Smooth muscle cell (in vitro differentiated cells): ENCODE measurements around the gene RUNX1. TPM values are rescaled to one million over a fixed set of nuclear protein-coding genes. Genes with fewer than 3 reads are reported as not detected.

Experiments
- DNase-seq: peaks from one replicate; lab custom pipeline; 2025; ENCODE audit not compliant: unreplicated experiment; lab: John Stamatoyannopoulos, UW
- H2AFZ ChIP-seq: fragments of 200-600 bp; sonication (generic); 2 replicates; pipeline ENCODE4 v1.6.0; 2016; ENCODE audit warnings: antibody characterized with exemption, low read depth, mild to moderate bottlenecking
- H3F3A ChIP-seq: fragments of 200-600 bp; sonication (generic); 2 replicates; pipeline ENCODE4 v1.6.0; 2017; ENCODE audit warnings: antibody characterized with exemption, low read depth
- H3K27ac ChIP-seq: fragments of 200-600 bp; sonication (generic); 2 replicates; pipeline ENCODE4 v1.5.1; 2016; ENCODE audit warnings: low read depth, mild to moderate bottlenecking
- H3K27me3 ChIP-seq: fragments of 200-600 bp; sonication (generic); 2 replicates; pipeline ENCODE4 v1.6.1; 2016; ENCODE audit warnings: low read depth, mild to moderate bottlenecking
- H3K36me3 ChIP-seq: fragments of 200-600 bp; sonication (generic); 2 replicates; pipeline ENCODE4 v1.5.1; 2016; ENCODE audit warnings: low read depth
- H3K4me1 ChIP-seq: fragments of 200-600 bp; sonication (generic); 2 replicates; pipeline ENCODE4 v1.5.1; 2016; ENCODE audit warnings: low read depth
- H3K4me2 ChIP-seq: fragments of 200-600 bp; sonication (generic); 2 replicates; pipeline ENCODE4 v1.6.0; 2016; ENCODE audit warnings: mild to moderate bottlenecking
- H3K4me3 ChIP-seq: fragments of 200-600 bp; sonication (generic); 2 replicates; pipeline ENCODE4 v1.5.1; 2016; ENCODE audit warnings: mild to moderate bottlenecking
- H3K79me2 ChIP-seq: fragments of 200-600 bp; sonication (generic); 2 replicates; pipeline ENCODE4 v1.6.0; 2016; ENCODE audit warnings: low read depth, mild to moderate bottlenecking
- H3K9ac ChIP-seq: fragments of 200-600 bp; sonication (generic); 2 replicates; pipeline ENCODE4 v1.6.0; 2016; ENCODE audit warnings: low read depth
- H3K9me3 ChIP-seq: fragments of 200-600 bp; sonication (generic); replicated peaks from 2 replicates; pipeline ENCODE4 v1.5.1; 2016; ENCODE audit warnings: low read depth
- H4K20me1 ChIP-seq: fragments of 200-600 bp; sonication (generic); 2 replicates; pipeline ENCODE4 v1.6.0; 2016; ENCODE audit warnings: low read depth
- WGBS: methylation state at CpG from one replicate; pipeline ENCODE4 v1.1.7; 2016; ENCODE audit warnings: low lambda C conversion rate; 5-methylcytosine and 5-hydroxymethylcytosine counted together
- polyA plus RNA-seq: library from polyadenylated mRNA; unstranded; fragments of >200 nt; fragmentation: Nextera tagmentation; extraction: Ambion mirVana; gene quantifications from 2 replicates; pipeline ENCODE4 v1.2.1, GENCODE V29; 2016
- total RNA-seq: library from RNA; depleted of rRNA; stranded (reverse); fragments of >200 nt; gene quantifications from 2 replicates; pipeline ENCODE4 v1.2.3, GENCODE V29; 2014
- TF ChIP-seq, protein P1 (sequence below): fragments of 200-600 bp; sonication (generic); IDR thresholded peaks from 2 replicates; pipeline ENCODE4 v1.5.1; 2017; ENCODE audit warnings: borderline replicate concordance, mild to moderate bottlenecking, antibody characterized with exemption; ENCODE audit not compliant: insufficient read depth, poor library complexity, severe bottlenecking

The RUNX1 gene
- total and polyA plus RNA-seq, 2 experiments from 2014 or later: 33.4 to 97.6 TPM

GRCh38 chr21:34840693-34841092 lies 208.4 kb downstream of the RUNX1 start:
- peak overlapping the region; percentile 99 for H3K27ac ChIP-seq
- peak overlapping the region; percentile 10 for H3K4me2 ChIP-seq
- H3F3A ChIP-seq: peaks cover 83% of the 10 kb centered on the region
- H3K9ac ChIP-seq: no peak overlapping the region
- DNase-seq: no peak
- TF ChIP-seq, protein P1, sequence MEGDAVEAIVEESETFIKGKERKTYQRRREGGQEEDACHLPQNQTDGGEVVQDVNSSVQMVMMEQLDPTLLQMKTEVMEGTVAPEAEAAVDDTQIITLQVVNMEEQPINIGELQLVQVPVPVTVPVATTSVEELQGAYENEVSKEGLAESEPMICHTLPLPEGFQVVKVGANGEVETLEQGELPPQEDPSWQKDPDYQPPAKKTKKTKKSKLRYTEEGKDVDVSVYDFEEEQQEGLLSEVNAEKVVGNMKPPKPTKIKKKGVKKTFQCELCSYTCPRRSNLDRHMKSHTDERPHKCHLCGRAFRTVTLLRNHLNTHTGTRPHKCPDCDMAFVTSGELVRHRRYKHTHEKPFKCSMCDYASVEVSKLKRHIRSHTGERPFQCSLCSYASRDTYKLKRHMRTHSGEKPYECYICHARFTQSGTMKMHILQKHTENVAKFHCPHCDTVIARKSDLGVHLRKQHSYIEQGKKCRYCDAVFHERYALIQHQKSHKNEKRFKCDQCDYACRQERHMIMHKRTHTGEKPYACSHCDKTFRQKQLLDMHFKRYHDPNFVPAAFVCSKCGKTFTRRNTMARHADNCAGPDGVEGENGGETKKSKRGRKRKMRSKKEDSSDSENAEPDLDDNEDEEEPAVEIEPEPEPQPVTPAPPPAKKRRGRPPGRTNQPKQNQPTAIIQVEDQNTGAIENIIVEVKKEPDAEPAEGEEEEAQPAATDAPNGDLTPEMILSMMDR: no peak
- no peaks in the 10 kb centered on the region for H3K27me3 ChIP-seq
- no peak overlapping the region for H3K4me3 ChIP-seq
- peaks cover 59% of the 10 kb centered on the region for H3K79me2 ChIP-seq
- 86% methylated on average over 4 of the region's 4 CpGs for WGBS
- peaks cover 2% of the 10 kb centered on the region for H3K36me3 ChIP-seq
- peaks cover 97% of the 10 kb centered on the region for H4K20me1 ChIP-seq
- H2AFZ ChIP-seq: no peak overlapping the region
- peaks cover 42% of the 10 kb centered on the region for H3K4me1 ChIP-seq
- no peaks in the 10 kb centered on the region for H3K9me3 ChIP-seq

GRCh38 chr21:34838956-34839820 lies 209.9 kb downstream of the RUNX1 start:
- H3K9me3 ChIP-seq: no peaks in the 10 kb centered on the region
- H3K4me2 ChIP-seq: peak overlapping the region; percentile 68
- DNase-seq: no peak
- TF ChIP-seq, protein P1: no peak
- H4K20me1 ChIP-seq: peaks cover 96% of the 10 kb centered on the region
- no peaks in the 10 kb centered on the region for H3K27me3 ChIP-seq
- peaks cover 79% of the 10 kb centered on the region for H3F3A ChIP-seq
- 77% methylated on average over 14 of the region's 14 CpGs for WGBS
- peak overlapping the region; percentile 99 for H3K27ac ChIP-seq
- H3K9ac ChIP-seq: no peak overlapping the region
- H2AFZ ChIP-seq: no peak overlapping the region
- peaks cover 2% of the 10 kb centered on the region for H3K36me3 ChIP-seq
- peaks cover 34% of the 10 kb centered on the region for H3K4me1 ChIP-seq
- no peak overlapping the region for H3K4me3 ChIP-seq
- peaks cover 64% of the 10 kb centered on the region for H3K79me2 ChIP-seq

DNA sequence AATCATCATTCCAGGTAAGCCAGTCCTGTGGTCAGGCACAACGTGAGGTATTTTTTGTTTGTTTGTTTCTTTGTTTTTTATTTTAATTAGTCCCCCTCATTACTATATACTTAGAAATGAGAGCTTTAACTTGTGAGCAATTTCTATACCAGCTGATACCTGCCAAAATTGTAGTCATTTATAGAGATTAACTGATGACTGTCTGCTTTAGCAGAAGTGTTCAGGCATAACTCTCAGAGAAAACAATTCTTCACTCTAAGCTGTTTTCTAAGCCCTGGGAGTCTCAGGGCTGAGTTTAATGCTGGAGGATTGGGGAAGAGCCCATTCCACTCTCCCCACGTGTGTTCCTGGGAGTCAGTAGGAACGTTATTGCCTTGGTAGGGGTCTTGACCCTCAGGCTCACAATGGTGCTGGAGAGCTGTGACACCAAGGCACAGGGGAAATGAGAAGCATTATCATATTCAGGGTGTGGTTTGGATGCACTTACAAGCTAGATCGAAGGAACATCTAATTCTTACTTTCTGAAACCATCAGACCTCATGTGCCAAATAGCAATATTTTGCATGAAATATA lies 212.1 kb downstream of the RUNX1 start:
- Histone ChIP-seq H3F3A (peaks cover 66% of the 10 kb centered on the region), H3K36me3 (peaks cover 20% of the 10 kb centered on the region), H3K4me3 (peak overlapping the region; percentile 4), H3K27me3 (no peaks in the 10 kb centered on the region), H3K27ac (peak overlapping the region; percentile 99), H2AFZ (no peak overlapping the region), H3K4me2 (peak overlapping the region; percentile 68), H4K20me1 (peaks cover 90% of the 10 kb centered on the region), H3K79me2 (peaks cover 65% of the 10 kb centered on the region), H3K4me1 (peaks cover 34% of the 10 kb centered on the region), H3K9me3 (no peaks in the 10 kb centered on the region), H3K9ac (peak overlapping the region; percentile 75)
- DNase-seq: no peak
- TF ChIP-seq, protein P1: no peak
- WGBS: 40% methylated on average over 4 of the region's 4 CpGs
